Colonic mucosa (tissue), 4 donors: ENCODE data around the gene TRPM3. TPM values are rescaled to one million over a fixed set of nuclear protein-coding genes. Genes with fewer than 3 reads are reported as not detected.

Experiments
- DNase-seq: peaks from one replicate; pipeline ENCODE4 v3.0.0-alpha.2; 2020
- H3K27ac ChIP-seq: fragments of 200-600 bp; one replicate; pipeline ENCODE4 v1.8.0; 2021
- H3K27me3 ChIP-seq: fragments of 200-600 bp; one replicate; pipeline ENCODE4 v1.8.0; 2021
- H3K36me3 ChIP-seq: fragments of 200-600 bp; one replicate; pipeline ENCODE4 v1.8.0; 2021
- H3K4me1 ChIP-seq: fragments of 200-600 bp; one replicate; pipeline ENCODE4 v1.8.0; 2021; ENCODE audit warnings: mild to moderate bottlenecking
- H3K4me3 ChIP-seq: fragments of 200-600 bp; one replicate; pipeline ENCODE4 v1.8.0; 2021
- H3K9ac ChIP-seq, 2 donors: one replicate each; pipeline ENCODE4 v1.7.0; 2013; ENCODE audit warnings: control low read depth in 2 of 2, low read depth in 2 of 2, low read length in 2 of 2
- H3K9me3 ChIP-seq: fragments of 200-600 bp; one replicate; pipeline ENCODE4 v1.8.0; 2021
- CTCF ChIP-seq: fragments of 200-600 bp; IDR thresholded peaks from one replicate; pipeline ENCODE4 v1.8.0; 2022; ENCODE audit warnings: antibody characterized with exemption, mild to moderate bottlenecking
- intact Hi-C: fragments of 100-400 bp; cut with DNase I; formaldehyde crosslinking; loops from one replicate; pipeline ENCODE4 v1.14.1; 2022
- total RNA-seq, 2 donors: library from RNA; stranded (reverse); fragmentation: NEBNext Ultra II Directional in 1 of 2; extraction: Animal tissue kit (Norgen Biotek cat#: 25700) in 1 of 2; gene quantifications; one replicate each; pipeline ENCODE4 v1.2.1, GENCODE V29; 2021
- donor health status: healthy.
- donor health status: DM: no; HTN: no; CAD: no.
- donor health status: DM: no; HTN: no; CAD: no.

Gene TRPM3
- total RNA-seq, 2 donors from 2014 or later = 0.32 to 0.35 TPM

- no peaks in the 10 kb centered on the region for H3K36me3 ChIP-seq
- no peak for TF ChIP-seq CTCF
- H3K9me3 ChIP-seq = no peaks in the 10 kb centered on the region
- H3K27me3 ChIP-seq = no peaks in the 10 kb centered on the region
- no peaks in the 10 kb centered on the region for H3K4me1 ChIP-seq
- H3K9ac ChIP-seq = no peak overlapping the region
- no peak for DNase-seq
- intact Hi-C loops = no loop called here
- H3K27ac ChIP-seq = no peak overlapping the region
- no peak overlapping the region for H3K4me3 ChIP-seq
Observed at GRCh38 chr9:70994582-70994981, 126.8 kb downstream of the TRPM3 start.

- H3K27ac ChIP-seq = no peak overlapping the region
- intact Hi-C loops = no loop called here
- no peak for TF ChIP-seq CTCF
- no peaks in the 10 kb centered on the region for H3K4me1 ChIP-seq
- no peak overlapping the region for H3K9ac ChIP-seq
- no peaks in the 10 kb centered on the region for H3K36me3 ChIP-seq
- H3K27me3 ChIP-seq = no peaks in the 10 kb centered on the region
- no peak overlapping the region for H3K4me3 ChIP-seq
- no peaks in the 10 kb centered on the region for H3K9me3 ChIP-seq
- DNase-seq = no peak
Observed at GRCh38 chr9:70988551-70988950, 132.9 kb downstream of the TRPM3 start.

GRCh38 chr9:70987986-70988385, 133.4 kb downstream of the TRPM3 start:
- intact Hi-C loops = no loop called here

GRCh38 chr9:70986984-70987383, 134.4 kb downstream of the TRPM3 start:
- Histone ChIP-seq H3K4me3 (no peak overlapping the region), H3K9ac (no peak overlapping the region), H3K36me3 (no peaks in the 10 kb centered on the region), H3K27ac (no peak overlapping the region), H3K9me3 (no peaks in the 10 kb centered on the region), H3K27me3 (no peaks in the 10 kb centered on the region), H3K4me1 (no peaks in the 10 kb centered on the region)
- intact Hi-C loops = no loop called here
- DNase-seq = no peak
- TF ChIP-seq CTCF = no peak

More at GRCh38 chr9:70987986-70988385, 133.4 kb downstream of the TRPM3 start:
- no peak for TF ChIP-seq CTCF
- no peaks in the 10 kb centered on the region for H3K4me1 ChIP-seq
- no peaks in the 10 kb centered on the region for H3K9me3 ChIP-seq
- no peak for DNase-seq
- no peaks in the 10 kb centered on the region for H3K36me3 ChIP-seq
- H3K27me3 ChIP-seq = no peaks in the 10 kb centered on the region
- H3K9ac ChIP-seq = no peak overlapping the region
- no peak overlapping the region for H3K27ac ChIP-seq
- no peak overlapping the region for H3K4me3 ChIP-seq

- Histone ChIP-seq H3K27me3 (no peaks in the 10 kb centered on the region), H3K4me3 (no peak overlapping the region), H3K9ac (no peak overlapping the region), H3K4me1 (no peaks in the 10 kb centered on the region), H3K36me3 (no peaks in the 10 kb centered on the region), H3K27ac (no peak overlapping the region), H3K9me3 (no peaks in the 10 kb centered on the region)
- intact Hi-C loops = no loop called here
- no peak for DNase-seq
- TF ChIP-seq CTCF = no peak
Observed at GRCh38 chr9:70983723-70984295, 137.6 kb downstream of the TRPM3 start.
